Measurements from ENCODE around the gene SPATA12.
"Not testable (repeated sequence)": the region's sequence is repeated elsewhere in the genome, so short reads cannot be mapped to it uniquely, and the experiment has no call there.

SPATA12 gene

DNA sequence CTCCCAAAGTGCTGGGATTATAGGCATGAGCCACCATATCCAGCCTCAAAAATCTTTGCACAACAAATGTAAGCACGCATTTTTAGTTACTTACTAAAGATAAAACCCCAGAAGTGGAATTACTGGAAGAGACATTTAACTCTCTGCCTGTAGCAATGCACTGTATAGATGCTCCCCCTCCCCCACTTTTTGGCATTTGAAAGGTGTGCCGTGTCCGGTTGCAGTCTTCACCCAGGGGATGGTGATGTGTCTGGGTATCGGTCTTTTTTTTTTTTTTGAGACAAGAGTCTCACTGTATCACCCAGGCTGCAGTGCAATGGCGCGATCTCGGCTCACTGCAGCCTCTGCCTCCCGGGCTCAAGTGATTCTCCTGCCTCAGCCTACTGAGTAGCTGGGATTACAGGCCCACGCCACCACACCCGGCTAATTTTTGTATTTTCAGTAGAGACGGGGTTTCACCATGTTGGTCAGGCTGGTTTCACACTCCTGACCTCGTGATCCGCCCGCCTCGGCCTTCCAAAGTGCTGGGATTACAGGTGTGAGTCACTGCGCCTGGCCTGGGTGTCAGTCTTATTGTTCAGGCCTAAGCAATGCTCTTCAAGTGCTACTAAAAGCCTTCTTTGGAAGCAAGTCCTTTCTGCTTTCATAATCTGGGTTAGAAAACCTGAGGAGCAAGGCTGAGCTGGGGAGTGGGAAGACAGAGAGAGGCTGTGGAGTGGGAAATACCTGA is 23.0 kb downstream of the SPATA12 start:
- DNase-seq (ENCODE audit: low read depth in 2 of 2): not testable (repeated sequence)

DNA sequence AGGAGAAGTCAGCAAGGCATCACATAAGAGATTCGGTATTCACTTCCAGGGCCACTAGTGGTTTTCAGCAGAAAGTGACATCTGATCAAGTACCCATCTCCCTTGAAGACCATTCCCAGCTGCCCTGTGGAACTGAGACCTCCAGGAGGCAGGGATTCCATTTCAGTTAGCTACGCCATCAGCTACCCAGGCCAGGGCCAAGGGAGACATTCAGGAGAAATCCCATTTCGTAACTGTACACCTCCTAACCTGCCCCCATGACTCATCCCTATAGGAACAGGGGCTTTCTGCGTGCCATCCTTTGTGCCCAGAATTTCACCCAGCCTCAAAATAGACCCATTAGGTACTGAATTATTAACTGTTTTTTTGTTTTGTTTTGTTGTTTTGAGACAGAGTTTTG is 24.7 kb downstream of the SPATA12 start:
- no peak for DNase-seq (ENCODE audit: low read depth in 2 of 2)

DNA sequence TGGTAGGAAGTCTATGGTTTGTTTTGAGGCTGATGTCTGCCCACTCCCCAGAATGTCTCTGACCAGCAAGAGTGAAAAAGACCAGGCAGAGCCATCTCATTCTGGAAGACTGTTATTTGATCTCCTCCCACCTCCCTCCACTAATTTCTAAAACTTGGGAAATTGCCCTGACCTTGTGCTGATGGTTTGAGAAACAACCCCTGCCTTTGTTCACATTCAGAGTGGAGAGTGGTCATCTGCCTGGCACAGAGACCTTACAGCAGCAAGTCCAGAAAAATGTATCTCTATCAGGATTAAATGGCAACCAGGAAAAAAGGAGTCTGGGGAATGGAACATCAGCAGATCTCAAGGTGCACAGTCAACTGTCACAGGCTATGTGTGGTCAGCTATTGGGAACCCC is 25.7 kb downstream of the SPATA12 start:
- no peak for DNase-seq (ENCODE audit: low read depth in 2 of 2)

DNA sequence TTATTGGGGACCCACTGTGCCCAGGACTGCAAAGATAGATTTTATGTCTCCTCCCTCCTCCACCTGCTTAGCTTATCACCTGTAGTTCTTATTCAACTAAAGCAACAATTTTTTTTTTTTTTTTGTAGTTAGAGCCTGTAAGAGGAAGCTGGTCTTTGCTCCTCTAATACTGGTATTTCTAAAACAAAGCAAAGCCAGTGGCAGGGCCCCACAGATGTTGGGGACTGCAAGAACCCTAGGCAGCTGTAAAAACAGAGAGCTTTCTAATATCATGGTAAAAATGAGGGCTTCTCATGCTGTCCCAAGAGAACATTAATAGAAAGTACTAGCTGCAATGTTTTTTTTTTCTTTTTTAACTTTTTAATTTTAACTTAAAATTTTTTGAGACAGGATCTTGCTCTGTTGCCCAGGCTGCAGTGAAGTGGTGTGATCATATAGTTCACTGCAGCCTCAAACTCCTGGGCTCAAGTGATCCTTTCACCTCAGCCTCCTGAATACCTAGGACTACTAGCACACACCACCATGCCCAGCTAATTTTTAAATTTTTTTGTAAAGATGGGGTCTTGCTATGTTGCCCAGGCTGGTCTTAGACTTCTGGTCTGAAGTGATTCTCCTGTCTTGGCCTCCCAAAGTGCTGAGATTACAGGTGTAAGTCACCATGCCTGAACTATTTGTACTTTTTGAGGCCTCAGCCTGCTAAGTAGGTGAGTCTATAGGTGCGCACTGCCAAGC is 27.1 kb downstream of the SPATA12 start:
- DNase-seq (ENCODE audit: low read depth in 2 of 2): no peak

DNA sequence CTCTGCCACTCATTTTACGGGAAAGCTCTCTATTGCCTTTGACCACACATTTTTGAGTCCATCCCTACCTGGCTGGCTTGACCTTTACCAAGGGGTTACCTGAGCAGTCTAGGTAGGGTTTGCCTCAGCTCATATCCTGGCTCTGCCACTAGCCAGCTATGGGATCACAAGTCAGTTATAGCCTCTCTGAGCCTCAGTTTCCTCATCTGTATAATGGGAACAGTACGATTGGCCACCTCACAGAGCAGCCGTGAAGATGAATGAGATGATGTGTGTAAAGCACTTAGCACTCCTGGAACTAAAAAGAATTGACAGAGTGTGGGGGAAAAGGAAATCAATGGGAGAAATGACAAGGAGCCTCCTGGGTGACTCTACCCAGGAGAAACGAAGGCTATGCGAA is 28.0 kb downstream of the SPATA12 start:
- DNase-seq (ENCODE audit: low read depth in 2 of 2): no peak

DNA sequence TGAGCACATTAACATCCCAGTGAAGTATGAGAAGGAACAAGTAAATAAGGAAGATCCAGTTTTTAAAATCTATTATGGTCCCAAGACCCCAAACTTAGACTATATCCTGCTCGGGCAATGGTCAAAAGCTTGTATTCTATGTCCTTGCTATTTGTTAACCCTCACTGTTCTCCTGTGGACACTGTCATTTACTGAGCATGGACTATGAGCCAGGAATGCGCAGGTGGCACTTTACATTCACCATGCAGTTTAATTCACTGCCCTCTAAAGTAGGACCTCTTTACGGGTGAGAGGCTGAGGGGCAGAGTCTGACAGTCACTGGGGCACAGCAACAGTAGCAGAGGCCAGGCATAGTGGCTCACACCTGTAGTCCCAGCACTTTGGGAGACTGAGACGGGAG is 28.6 kb downstream of the SPATA12 start:
- DNase-seq (ENCODE audit: low read depth in 2 of 2): no peak

DNA sequence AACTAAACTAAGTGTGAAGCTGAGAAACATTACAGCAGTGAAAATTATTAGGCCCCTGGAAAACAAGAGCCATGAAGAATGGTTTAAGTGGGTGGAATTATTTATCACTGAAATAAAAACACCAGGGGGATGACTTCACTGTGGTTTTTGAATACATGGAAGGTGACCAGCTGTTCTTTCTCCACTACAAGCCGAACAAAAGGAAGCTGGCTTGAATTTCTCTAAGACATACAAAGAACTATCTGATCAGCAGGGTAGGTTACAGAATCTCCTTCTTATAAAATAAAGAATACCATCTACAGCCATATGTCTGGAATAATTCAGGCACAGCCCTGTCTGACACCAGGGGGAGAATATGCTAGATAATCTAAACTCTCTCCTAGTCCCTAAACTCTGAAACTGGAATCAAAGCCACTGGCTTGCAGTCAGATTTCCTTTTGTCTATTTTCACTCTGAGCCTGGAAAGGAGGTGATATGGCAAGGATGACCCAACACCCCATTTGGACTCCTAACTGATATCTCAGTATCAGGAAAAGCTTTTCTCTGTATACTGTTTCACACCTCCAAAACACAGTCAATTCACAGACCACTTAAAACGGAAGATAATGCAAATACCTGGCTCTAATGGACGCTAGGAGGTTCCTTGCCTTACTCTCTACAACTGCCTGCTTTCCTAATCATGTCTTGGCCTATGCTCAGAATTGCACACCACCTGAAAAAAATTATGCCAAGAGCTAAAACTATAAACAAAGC is 31.2 kb downstream of the SPATA12 start:
- DNase-seq (ENCODE audit: low read depth in 2 of 2): no peak

DNA sequence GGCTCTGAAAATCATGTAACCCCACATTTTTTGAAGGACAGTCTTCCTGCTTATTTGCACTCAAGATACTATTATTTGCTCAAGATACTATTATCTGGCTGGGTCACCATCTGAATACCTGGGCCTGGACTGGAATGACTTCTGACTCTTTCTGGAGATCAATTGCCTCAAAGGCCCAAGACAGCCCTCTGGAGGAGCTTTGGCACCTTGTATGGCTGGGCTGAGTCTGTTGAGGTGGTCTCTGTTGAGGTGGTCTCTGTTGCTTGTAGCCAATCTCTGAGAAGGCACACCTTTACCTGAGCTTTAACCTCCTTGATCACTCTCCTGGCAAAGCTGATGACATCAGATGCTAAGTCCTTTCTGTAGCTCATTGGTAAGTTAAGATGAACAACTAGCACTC is 33.0 kb downstream of the SPATA12 start:
- DNase-seq (ENCODE audit: low read depth in 2 of 2): no peak

DNA sequence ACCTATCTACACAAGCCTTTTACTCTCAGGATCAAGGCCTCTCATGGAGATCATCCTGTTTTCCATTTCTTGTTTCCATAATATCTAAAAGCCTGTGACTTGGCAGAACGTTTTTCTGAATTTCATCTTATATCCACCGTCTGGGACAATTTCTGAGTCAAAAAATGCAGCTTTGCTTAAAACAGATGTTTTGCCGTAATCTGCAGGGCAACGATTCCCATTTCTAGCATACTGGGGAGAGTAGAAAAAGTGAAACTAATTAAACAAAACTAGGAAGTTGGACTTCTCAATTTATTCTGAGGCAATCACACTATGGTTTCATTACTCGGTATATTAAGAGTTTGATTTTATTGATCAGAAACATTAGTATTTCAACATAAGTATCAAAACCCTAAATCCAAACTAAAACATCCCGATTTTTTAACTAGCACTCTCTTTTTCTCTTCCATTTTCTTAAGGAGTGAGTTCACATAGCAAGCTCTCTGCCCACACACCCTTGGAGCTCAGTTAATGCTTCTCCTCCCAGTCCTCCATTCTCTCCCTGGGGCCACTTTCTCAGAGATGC is 33.6 kb downstream of the SPATA12 start:
- DNase-seq (ENCODE audit: low read depth in 2 of 2): no peak

DNA sequence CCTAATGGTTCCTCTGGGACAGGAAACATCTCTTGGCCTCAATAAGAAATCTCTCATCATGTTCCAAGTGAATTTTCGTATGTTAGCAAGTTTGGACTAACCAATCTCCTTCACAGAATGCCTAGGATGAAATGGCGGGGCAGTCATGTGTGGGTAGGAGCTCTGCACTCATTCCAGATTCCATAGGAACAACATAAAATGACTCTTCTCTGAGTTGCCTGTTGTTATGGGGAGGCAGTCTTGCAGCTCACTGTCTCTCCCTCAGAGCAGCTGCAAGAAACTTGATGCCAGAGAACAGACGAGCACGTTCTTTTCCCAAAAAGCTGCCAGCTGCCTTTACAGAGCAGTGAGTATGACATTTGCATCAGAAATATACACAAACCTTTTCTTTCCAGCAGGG is 34.1 kb downstream of the SPATA12 start:
- no peak for DNase-seq (ENCODE audit: low read depth in 2 of 2)

DNA sequence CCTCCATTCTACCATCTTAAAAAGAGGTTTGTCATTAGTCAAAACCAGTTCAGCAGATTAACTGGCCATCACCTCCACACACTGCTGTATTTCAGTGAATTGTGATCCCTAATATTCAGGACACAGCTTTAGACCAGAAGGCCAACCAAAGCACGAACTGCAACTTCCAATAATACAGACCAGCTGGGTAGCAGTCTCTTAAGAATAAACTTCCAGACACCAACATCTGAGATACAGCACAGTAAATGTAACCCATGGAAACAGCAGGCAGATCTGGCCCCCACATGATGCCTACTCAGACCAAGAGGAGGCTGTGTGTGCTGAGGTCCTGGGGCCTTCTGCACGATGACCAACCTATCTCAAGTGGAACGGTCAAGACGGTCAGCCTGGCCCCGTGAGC is 34.9 kb downstream of the SPATA12 start:
- no peak for DNase-seq (ENCODE audit: low read depth in 2 of 2)

DNA sequence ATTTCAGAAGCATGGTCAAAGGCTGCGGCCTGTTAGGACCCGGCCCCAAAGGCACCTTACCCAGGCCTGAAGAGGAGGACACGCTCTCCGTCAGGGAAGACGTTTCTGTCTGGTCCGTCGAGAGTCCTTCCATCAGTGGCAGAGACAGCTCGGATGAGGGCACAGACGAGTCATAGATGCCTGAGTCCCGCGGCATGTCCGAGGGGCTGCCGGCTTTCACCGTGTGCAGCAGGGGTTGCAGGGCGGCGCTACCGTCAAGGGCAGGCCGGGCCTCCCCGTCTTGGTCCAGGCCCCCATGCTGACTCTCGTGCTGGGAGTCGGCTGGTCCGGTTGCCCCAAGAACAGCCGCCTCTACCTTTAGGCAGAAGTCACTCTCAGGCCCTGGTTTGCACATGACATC is 37.1 kb downstream of the SPATA12 start:
- no peak for DNase-seq (ENCODE audit: low read depth in 2 of 2)

DNA sequence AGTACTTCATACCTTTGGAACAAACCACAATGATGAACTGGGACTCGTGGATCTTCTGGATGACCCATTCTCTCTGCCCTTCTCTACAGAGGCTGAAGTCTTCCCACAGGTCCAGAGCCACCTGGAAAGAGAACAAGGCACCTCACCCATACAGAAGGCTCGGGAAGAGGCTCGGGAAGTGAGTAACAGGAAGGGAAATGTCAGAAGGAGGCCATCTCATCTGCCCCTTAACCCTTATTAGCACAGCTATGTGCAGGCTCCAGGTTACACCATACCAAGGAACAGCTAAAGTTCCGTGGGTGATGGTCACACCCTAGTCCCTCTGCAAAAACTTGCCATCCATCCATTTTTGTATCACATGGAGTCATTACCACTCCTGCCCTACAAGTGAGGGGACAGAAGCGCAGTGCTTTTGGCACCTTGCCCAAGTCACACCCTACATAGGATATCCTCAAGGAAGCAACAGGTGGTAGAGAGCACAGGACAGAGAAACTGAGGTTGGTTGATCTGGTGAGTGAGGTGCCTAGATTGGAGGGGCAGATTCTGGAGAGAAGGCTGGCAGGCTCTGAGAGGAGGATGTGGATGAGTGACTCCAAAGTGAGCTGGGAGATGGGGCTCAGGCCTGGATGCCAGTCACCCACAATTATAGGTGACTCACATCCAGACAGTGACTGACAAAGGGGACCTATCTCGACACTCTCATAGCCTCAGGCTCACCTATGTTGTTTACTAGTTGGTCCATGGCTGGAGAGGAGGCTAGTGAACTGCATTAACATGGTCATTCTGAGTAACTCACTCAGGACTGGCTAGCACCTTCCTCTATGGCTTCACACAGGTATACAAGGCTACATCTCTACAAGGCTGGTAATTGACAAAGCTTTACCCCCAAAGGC is 38.2 kb downstream of the SPATA12 start:
- no peak for DNase-seq (ENCODE audit: low read depth in 2 of 2)

DNA sequence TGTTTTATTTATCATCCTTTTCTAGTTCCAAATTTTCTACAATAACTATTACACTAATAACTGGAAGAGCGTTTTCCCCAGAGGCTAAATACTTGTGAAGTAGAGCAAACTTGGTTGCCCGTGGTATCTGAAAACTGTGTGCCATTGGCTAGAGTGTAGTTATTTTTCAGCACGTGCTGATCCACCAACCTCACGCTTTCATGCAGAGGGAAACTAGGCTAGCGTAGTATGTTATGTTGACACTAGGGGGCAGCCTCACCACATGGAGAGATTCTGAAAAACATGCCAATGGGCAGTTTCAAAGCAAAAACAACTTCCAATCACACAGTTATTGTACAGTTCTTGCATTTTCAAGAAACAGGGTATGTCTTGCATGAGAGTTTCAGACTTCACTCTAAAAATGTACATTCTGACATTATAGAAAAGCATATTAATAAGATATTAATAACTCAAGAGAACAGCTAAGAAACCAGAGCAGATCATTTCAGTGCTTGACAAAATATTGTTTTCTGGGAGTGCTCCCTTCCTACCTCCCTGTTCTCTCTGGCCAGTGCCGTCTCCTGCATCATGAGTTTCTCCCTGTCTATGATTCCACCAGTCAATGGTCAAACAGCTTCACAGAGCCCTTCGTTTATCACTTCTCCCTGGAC is 39.7 kb downstream of the SPATA12 start:
- DNase-seq (ENCODE audit: low read depth in 2 of 2): peak in 1 of 2 donors; percentile 23

DNA sequence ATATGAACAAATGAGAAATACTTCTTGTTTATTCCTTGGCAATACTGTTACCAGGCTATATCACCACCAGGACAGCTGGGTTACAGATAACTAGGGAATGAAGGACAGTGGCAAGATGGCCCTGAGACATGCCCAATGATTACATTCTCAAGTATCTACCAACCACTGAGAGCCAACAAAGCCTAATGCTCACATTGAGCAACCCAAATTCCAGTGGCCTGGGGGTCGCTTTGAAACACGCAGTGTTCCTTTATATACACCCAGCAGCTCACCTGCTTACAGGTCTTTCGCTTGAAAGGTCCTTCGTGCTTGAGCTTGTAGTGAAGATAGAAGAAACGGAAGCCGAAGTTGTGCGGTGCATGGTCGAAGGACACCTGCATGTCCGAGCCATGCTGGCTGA is 45.1 kb downstream of the SPATA12 start:
- DNase-seq (ENCODE audit: low read depth in 2 of 2): no peak

DNA sequence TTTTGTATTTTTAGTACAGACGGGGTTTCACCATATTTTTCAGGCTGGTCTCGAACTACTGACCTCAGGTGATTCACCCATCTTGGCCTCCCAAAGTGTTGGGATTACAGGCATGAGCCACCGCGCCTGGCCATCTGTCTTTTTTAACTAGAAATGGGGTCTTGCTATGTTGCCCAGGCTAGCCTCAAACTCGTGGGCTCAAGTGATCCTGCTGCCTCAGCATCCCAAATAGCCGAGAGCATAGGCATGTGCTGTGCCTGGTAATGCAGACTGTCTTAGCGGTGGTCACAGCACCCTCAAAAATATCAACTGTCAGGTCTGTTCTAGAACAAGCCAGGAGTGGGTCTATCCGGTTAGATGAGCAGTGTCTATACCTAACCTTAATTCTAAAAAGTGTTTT is 48.2 kb downstream of the SPATA12 start:
- no peak for DNase-seq (ENCODE audit: low read depth in 2 of 2)

DNA sequence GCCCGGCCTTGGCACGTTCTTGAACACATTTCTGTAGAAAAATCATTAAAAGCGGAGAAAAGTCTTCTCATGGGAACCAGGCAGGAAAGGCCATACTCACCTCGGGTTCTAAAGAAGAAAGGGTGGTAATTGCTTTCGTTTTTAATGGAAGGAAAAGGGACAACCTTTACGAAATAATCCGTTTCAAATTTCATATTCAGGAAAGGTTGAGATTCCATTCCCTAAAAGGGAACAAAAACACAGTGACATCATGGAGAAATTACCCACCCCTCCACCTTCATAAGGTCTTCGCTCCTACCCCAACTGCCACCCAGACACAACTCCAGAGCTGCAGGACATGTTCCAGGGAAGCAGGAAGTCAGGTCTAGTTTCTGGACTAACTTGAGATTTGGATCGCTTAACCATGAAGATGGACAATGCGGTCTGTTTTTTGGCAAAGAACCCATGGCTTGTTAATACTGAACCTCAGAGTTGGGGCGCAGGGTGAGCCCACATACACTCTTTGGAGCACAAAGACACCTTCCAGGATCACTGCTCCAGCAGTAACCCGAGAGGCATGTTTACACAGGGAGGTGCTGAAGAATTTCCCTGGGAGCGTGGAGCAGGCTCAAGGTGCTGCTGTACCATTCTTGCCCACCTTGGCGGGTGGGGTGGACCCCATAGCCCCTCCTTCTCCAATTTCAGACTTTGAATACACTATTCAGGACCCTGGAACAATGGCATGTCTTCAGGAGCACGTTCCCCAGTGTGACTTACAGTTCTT is 49.2 kb downstream of the SPATA12 start:
- DNase-seq (ENCODE audit: low read depth in 2 of 2): no peak

DNA sequence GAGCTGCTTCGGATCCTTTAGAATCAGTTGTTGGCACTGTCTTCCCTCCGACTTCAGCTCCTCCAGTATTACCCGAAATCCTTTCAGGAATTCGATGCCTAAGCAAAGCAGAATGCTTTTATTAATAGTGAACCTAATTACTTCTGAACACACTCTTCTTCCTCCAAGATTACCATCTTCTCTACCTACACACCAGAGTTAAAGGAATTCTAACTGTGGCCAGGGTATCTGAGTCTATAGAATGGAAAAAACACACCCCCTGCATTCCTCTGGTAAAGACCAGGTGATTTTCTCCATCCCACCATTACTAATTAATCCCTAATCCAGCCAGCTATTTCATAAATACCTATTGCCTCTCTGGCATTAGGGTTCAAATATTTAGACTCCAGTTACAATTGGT is 49.8 kb downstream of the SPATA12 start:
- no peak for DNase-seq (ENCODE audit: low read depth in 2 of 2)

DNA sequence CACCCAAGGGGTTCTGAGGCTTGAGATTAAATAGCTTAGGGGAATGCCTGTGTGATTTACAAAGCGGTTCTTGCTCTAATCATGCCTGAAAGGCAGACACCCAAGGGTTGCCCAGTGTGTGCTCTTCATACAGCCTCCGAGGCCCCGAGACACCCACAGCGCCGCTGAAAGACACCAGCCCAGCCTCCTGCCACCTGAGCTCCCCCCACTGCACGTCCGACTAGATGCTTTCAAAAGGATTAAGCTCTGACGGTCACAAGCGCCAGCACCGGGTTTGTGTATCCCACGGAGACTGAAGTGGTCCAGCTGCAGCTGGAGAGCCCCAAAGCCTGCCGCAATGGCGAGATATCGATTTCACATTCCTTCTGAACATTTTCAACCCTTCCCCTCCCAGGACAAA is 50.3 kb downstream of the SPATA12 start:
- DNase-seq (ENCODE audit: low read depth in 2 of 2): no peak

DNA sequence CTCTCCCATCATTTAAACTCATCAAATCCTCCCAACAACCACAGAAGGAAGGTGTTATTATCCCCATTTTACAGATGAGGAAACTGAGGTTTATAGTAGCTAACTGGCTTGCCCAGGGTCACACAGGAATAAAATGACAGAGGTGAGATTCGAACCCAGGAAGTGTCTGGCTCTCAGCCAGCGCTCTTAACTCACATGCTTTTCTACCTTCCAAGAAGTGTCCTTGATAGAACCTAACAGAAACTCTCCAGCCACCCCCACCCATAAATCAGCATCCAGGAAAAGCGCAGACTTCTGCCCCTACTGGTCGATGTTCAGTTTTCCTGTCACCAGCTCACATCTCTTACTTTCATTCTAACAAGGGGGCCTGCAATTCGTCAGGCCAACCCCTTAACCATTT is 51.7 kb downstream of the SPATA12 start:
- no peak for DNase-seq (ENCODE audit: low read depth in 2 of 2)
